Left lung (tissue), 10 donors: ENCODE results near the gene TAAR9. TPM values are rescaled to one million over a fixed set of nuclear protein-coding genes. Genes with fewer than 3 reads are reported as not detected.

Experiments
- ATAC-seq: fragments of 200-7000 bp; cut with Tn5 transposase; one replicate; pipeline ENCODE4 v1.9.1; 2020; ENCODE audit warnings: moderate library complexity
- DNase-seq, 4 donors: peaks; one replicate each; pipeline ENCODE4 v3.0.0-alpha.2; 2013 to 2020
- H3K27ac ChIP-seq, 2 donors: fragments of 200-600 bp; sonication (generic) in 1 of 2; one replicate each; pipeline versions ENCODE4 v1.5.0 to v1.8.0; 2020 to 2021
- H3K27me3 ChIP-seq, 2 donors: fragments of 200-600 bp; sonication (generic) in 1 of 2; one replicate each; pipeline versions ENCODE4 v1.5.0 to v1.8.0; 2020 to 2021
- H3K36me3 ChIP-seq, 2 donors: fragments of 200-600 bp; sonication (generic) in 1 of 2; one replicate each; pipeline versions ENCODE4 v1.5.0 to v1.8.0; 2020 to 2021
- H3K4me1 ChIP-seq, 2 donors: fragments of 200-600 bp; one replicate each; pipeline ENCODE4 v1.8.0; 2021
- H3K4me3 ChIP-seq, 2 donors: fragments of 200-600 bp; sonication (generic) in 1 of 2; one replicate each; pipeline versions ENCODE4 v1.5.0 to v1.8.0; 2020 to 2021; ENCODE audit warnings: mild to moderate bottlenecking in 1 of 2
- H3K9me3 ChIP-seq, 2 donors: fragments of 200-600 bp; sonication (generic) in 1 of 2; one replicate each; pipeline versions ENCODE4 v1.5.0 to v1.8.0; 2020 to 2021
- intact Hi-C, 2 donors: fragments of 100-400 bp; cut with DNase I; formaldehyde crosslinking; loops; one replicate each; pipeline versions ENCODE4 v1.11.2 to v1.14.2; 2022
- polyA plus RNA-seq, 6 donors: library from polyadenylated mRNA; unstranded; fragments of 120-200 nt; gene quantifications; one replicate each; pipeline ENCODE4 v1.2.1, GENCODE V29; 2013; ENCODE audit not compliant: insufficient read length in 6 of 6
- total RNA-seq, 2 donors: library from RNA; stranded (reverse); fragmentation: NEBNext Ultra II Directional; extraction: Animal tissue kit (Norgen Biotek cat#: 25700); gene quantifications; one replicate each; pipeline ENCODE4 v1.2.1, GENCODE V29; 2021
- TF ChIP-seq, protein P1 (sequence below), 2 donors: fragments of 200-600 bp; sonication (generic) in 1 of 2; IDR thresholded peaks; one replicate each; pipeline versions ENCODE4 v1.5.0 to v1.8.0; 2021; ENCODE audit warnings: antibody characterized with exemption in 2 of 2
- donor health status: DM: no; HTN: yes; CAD: no.
- donor health status: DM: no; HTN: no; CAD: no.

The TAAR9 gene
- total and polyA plus RNA-seq, 8 donors, result not detected

GRCh38 chr6:132506869-132507808 is 30.9 kb upstream of the TAAR9 start:
- intact Hi-C loops, result no loop called here
- Histone ChIP-seq H3K9me3 (no peaks in the 10 kb centered on the region), H3K4me1 (peaks cover 7 to 65% of the 10 kb centered on the region in 2 donors), H3K27me3 (no peaks in the 10 kb centered on the region), H3K4me3 (no peak overlapping the region), H3K36me3 (peaks cover 0 to 26% of the 10 kb centered on the region in 2 donors), H3K27ac (no peak overlapping the region)
- no peak for DNase-seq
- no peak for ATAC-seq
- TF ChIP-seq, protein P1, sequence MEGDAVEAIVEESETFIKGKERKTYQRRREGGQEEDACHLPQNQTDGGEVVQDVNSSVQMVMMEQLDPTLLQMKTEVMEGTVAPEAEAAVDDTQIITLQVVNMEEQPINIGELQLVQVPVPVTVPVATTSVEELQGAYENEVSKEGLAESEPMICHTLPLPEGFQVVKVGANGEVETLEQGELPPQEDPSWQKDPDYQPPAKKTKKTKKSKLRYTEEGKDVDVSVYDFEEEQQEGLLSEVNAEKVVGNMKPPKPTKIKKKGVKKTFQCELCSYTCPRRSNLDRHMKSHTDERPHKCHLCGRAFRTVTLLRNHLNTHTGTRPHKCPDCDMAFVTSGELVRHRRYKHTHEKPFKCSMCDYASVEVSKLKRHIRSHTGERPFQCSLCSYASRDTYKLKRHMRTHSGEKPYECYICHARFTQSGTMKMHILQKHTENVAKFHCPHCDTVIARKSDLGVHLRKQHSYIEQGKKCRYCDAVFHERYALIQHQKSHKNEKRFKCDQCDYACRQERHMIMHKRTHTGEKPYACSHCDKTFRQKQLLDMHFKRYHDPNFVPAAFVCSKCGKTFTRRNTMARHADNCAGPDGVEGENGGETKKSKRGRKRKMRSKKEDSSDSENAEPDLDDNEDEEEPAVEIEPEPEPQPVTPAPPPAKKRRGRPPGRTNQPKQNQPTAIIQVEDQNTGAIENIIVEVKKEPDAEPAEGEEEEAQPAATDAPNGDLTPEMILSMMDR (IDR thresholded peaks at IDR 0.05), result no peak

DNA sequence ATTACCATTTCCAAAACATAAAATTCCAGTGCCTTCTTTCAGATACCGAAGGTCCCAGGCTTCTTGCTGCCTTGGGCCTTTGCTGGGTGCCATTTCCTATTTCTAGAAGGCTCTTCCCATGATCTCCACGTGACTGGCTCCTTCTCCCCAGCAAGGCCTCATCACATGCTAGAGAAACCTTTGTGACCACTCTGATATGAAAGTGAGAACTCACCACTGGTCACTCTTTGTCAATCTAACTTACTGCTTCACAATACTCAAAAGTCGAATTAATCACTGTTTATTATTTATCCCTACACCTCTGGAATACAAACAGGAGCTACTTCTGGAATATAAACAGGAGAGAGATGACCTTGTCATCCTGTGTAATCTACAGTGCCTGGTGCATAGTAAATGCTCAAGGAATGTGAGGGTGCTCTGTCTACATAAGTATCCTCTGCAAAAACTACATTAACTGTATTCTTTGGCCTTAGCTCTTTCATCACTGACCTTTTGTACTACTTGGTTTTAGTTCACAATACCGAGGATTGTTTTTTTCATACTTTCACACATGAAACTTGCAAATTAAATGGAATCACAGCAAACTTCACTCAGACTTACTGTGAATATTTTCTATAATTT is 26.8 kb upstream of the TAAR9 start:
- H3K27ac ChIP-seq, result peak overlapping the region; percentile 92 to 98
- peaks cover 7 to 45% of the 10 kb centered on the region in 2 donors for H3K4me1 ChIP-seq
- ATAC-seq (no peak), DNase-seq (peak in 1 of 4 donors; percentile 47)
- peaks cover 0 to 10% of the 10 kb centered on the region in 2 donors for H3K36me3 ChIP-seq
- no peaks in the 10 kb centered on the region for H3K9me3 ChIP-seq
- no peaks in the 10 kb centered on the region for H3K27me3 ChIP-seq
- TF ChIP-seq, protein P1 (IDR thresholded peaks at IDR 0.05), result no peak
- intact Hi-C loops, result no loop called here
- H3K4me3 ChIP-seq, result peak overlapping the region; percentile 93 to 95

DNA sequence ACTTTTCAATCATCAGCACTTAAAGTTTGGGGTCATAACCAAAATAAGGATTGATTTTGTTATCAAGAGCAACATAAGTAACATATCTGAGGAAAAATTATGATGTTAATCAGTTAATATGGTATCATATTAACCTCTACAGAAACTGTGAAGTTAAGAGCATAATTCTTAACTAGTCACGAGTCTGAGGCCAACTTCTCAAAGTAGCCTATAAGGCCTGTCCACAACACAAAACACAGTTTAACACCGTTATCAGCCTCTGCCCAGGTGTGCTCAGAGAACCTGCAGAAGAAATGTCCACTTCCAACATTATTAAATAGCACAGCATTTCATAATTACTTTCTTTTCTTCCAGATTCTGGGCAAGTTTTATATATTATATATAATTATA is 26.3 kb upstream of the TAAR9 start:
- peaks cover 0 to 10% of the 10 kb centered on the region in 2 donors for H3K36me3 ChIP-seq
- H3K9me3 ChIP-seq, result no peaks in the 10 kb centered on the region
- H3K27me3 ChIP-seq, result no peaks in the 10 kb centered on the region
- H3K4me3 ChIP-seq, result peak overlapping the region; percentile 93 to 95
- H3K27ac ChIP-seq, result peak overlapping the region; percentile 92 to 98
- peaks cover 7 to 42% of the 10 kb centered on the region in 2 donors for H3K4me1 ChIP-seq
- TF ChIP-seq, protein P1 (IDR thresholded peaks at IDR 0.05), result no peak
- intact Hi-C loops, result no loop called here
- no peak for DNase-seq
- ATAC-seq, result no peak

DNA sequence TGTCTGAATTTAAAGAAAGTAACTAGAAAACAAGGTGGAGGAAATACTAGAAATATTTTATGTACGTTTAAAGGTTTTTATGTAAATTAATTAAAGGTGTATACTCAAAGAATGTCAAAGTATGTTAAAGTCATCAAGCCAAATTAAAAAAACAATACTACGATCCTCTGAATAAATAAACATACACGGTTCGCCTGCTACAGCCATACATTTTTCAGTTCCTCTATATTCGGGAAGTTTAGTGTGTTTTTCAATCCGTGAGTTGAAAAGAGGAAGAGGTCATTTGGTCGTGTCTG is 25.8 kb upstream of the TAAR9 start:
- Histone ChIP-seq H3K9me3 (no peaks in the 10 kb centered on the region), H3K4me1 (peaks cover 7 to 42% of the 10 kb centered on the region in 2 donors), H3K27ac (peak overlapping the region; percentile 92 to 98), H3K36me3 (peaks cover 0 to 10% of the 10 kb centered on the region in 2 donors), H3K4me3 (peak overlapping the region; percentile 93 to 95), H3K27me3 (no peaks in the 10 kb centered on the region)
- ATAC-seq (no peak), DNase-seq (no peak)
- TF ChIP-seq, protein P1 (IDR thresholded peaks at IDR 0.05), result no peak
- intact Hi-C loops, result no loop called here
